SU-DHL-6 (cell line): ENCODE measurements around the gene CDH16.

Experiments used
- EZH2phosphoT487 ChIP-seq: fragments of 200-600 bp; sonication (generic), shearing (Covaris generic); conservative IDR thresholded peaks from 2 replicates; pipeline ENCODE4 v1.6.1; 2018; ENCODE audit warnings: mild to moderate bottlenecking, antibody characterized with exemption, low read length, moderate library complexity, mixed read lengths
- TF ChIP-seq, protein P1 (sequence below): fragments of 200-600 bp; sonication (generic); IDR thresholded peaks from one replicate; pipeline ENCODE4 v1.5.1; 2017; ENCODE audit warnings: antibody characterized with exemption, mild to moderate bottlenecking, low read length, moderate library complexity; ENCODE audit not compliant: insufficient read depth, poor library complexity, severe bottlenecking

DNA sequence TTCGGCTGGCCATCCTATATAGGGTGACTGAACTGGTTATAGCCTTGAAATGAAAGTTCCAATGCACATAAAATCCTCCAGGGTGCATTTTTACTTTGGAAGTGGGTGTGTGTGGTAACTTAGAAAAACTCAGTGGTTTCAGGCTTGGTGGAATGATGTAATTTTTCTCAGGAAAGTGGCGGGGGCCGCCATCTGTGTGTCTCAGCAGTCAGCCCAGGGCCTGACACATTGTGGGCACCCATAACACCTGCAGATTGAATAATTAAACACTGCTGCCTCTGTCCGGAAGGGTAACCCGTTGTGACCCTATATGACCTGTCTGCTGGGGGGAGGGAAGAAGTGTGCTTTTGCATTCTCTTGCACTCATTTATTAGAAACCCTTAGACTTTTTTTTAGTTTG lies 40.6 kb downstream of the CDH16 start:
- TF ChIP-seq, protein P1, sequence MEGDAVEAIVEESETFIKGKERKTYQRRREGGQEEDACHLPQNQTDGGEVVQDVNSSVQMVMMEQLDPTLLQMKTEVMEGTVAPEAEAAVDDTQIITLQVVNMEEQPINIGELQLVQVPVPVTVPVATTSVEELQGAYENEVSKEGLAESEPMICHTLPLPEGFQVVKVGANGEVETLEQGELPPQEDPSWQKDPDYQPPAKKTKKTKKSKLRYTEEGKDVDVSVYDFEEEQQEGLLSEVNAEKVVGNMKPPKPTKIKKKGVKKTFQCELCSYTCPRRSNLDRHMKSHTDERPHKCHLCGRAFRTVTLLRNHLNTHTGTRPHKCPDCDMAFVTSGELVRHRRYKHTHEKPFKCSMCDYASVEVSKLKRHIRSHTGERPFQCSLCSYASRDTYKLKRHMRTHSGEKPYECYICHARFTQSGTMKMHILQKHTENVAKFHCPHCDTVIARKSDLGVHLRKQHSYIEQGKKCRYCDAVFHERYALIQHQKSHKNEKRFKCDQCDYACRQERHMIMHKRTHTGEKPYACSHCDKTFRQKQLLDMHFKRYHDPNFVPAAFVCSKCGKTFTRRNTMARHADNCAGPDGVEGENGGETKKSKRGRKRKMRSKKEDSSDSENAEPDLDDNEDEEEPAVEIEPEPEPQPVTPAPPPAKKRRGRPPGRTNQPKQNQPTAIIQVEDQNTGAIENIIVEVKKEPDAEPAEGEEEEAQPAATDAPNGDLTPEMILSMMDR: no peak
- no peak for TF ChIP-seq EZH2phosphoT487
